GM04504 (cell line): ENCODE data around the gene ZNF225.
"Not testable (repeated sequence)": the region's sequence is repeated elsewhere in the genome, so short reads cannot be mapped to it uniquely, and the experiment has no call there.

Source experiments
- DNase-seq: peaks from one replicate; pipeline ENCODE4 v3.0.0-alpha.2; 2012; ENCODE audit warnings: low read depth

Gene ZNF225

DNA sequence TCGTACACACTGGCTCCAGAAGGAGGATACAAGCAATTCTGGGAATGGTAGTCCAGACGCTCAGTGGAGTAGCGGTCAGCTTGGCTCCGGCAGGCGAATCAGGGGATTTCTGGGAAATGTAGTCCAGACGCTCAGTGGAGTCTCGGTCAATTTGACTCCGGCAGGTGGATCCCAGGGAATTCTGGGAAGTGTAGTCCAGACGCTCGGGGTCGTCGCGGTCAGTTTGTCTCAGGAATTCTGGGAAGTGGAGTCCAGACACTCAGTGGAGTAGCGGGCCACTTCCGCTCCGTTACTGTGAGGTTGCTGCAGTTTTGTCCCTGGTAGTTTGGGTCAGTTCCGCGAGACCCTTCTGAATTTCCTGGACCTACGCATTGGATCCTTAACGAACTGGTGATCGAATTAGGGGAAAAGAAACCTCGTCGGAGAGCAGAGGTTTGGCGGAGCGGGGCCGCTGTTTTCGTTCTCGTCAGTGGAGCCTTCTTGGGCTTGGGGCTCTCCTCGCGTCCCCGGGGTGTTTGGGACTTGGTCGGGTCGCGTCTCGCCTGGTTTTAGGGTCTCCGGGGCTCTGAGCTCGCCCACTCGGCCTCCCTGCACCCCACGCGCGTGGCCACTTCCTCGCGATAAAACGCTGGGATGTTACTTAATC is at the start of gene ZNF225:
ZNF225 (plus strand) TSS at position 262 of the 646 bp plus-strand sequence. CDS start 2,429 bp downstream, outside the sequence.
- peak; percentile 98 for DNase-seq

DNA sequence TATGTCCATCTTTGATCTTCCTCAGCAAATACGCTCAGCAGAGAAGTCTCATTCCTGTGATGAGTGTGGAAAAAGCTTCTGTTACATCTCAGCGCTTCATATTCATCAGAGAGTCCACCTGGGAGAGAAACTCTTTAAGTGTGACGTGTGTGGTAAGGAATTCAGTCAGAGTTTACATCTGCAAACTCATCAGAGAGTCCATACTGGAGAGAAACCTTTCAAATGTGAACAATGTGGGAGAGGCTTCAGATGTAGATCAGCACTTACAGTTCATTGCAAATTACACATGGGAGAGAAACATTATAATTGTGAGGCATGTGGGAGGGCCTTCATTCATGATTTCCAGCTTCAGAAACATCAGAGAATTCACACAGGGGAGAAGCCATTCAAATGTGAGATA is 46.9 kb upstream of the ZNF225 start:
- DNase-seq, result no peak

DNA sequence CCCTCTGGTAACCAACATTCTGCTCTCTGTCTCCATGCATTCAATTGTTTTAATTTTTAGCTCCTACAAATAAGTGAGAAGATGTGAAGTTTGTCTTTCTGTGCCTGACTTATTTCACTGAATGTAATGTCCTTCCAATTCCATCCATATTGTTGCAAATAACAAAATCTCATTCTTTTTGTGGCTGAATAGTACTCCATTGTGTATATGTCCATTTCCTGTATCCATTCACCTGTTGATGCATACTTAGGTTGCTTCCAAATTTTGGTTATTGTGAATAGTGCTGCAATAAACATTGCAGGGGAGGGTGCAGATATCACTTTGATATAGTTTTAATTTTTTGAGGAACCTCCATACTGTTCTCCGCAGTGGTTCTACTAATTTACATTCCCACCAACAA is 43.8 kb upstream of the ZNF225 start:
- DNase-seq, result no peak

DNA sequence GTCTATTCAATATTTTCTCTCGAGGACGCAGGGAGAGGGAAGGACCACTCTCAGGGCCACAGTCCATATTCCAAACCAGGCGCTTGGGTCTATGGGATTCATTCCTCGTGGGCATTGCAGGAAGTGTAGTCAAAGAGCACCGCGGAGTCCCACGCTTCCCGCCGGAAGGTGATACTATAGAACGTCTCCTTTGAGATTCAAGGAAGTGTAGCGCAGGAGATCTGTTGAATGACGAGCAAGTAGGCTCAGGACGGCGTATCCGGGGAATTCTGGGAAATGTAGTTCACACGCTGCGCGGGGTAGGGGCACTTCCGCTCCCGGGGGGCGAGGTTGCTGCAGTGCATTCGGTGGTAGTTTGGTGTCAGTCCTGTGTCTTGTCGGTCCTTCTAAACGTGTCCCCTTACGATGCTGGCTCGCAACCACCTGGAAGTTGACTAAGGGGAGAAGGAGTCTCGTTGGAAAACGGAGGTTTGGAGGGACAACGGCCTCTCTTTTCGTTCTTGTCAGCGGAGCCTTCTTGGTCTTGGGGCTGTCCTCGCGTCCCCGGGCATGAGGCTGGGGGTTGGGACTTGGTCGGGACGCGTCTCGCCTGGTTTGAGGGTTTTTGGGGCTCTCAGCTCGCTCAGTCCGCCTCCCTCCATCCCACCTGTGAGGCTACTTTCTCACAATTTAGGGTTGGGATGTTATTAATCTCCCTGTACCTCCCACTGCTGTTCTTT is 41.2 kb upstream of the ZNF225 start, which contains the start of gene ZNF284:
ZNF284 (plus strand) TSS at position 336 of the 719 bp plus-strand sequence. CDS start 4,231 bp downstream, outside the sequence.
- DNase-seq, result peak; percentile 64

DNA sequence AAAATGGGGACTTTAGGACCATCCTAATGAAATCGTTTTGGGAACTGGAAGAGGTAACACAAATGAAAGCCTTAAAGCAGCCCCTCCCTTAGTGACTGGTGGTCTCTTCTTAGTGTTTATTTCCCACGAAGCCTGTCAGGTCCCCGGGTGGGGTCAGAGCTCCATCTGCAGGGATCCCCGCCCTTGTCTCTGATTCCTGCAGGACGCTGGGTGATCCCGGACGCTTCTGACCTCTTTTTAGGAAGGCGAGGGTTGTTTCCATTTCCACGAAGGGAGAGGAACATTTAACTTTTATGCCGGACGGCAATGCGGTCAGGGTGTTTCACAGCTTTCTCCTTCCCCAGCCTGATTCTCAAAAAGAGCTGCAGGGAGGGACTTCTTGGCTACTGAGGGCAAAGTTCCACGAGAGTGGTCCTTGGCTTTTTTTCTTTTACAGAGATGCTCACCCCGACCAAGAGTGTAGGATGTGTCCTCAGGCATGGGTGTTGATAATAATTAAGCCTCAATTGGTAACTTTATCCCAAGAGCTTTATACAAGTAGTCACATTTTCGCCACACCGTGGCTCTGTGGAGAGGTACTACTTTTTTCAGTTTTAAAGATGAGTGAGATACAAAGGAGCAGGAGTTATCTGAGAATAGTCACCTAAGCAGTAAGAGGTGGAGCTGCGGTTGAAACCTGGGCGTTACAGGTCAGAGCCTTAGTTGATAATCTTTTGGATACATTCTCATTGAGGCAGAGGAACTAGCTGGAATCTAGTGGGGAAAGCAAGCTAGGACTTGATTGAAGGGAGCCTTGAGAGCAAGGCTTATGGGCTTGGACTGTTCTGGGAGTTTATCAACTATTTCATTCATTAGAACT is 40.4 kb upstream of the ZNF225 start:
- DNase-seq, result no peak

DNA sequence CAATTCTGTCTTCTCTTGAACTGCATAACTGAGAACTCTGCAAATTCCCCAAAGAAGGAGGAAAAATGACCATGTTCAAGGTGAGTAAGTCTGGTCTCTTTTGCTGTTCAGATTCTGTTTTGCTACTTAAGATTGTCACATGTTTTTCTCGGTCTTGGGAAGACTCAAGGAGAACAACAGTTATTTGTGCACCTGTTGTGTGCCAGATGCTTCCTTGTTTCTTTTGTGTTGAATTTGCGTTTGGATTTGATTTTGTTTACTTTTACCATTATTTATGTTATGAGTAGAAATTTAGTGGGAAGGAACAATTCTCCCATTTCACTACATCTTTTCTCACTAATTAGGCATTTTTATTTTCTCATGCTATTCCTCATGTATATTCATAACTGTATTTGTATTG is 36.9 kb upstream of the ZNF225 start:
- DNase-seq, result no peak

DNA sequence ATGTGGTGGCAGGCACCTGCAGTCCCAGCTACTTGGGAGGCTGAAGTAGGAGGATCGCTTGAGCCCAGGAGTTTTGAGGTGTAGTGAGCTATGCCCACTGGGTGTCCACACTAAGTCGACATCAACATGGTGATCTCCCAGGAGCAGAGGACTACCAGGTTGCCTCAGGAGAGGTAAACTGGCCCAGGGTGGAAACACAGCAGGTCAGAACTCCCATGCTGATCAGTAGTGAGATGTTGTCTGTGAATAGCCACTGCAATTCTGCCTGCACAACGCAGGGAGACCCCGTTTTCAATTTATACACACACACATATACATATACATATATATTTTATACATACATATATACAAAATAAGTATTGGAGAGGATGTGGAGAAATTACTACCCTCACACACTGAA is 21.1 kb upstream of the ZNF225 start:
- DNase-seq, result no peak

DNA sequence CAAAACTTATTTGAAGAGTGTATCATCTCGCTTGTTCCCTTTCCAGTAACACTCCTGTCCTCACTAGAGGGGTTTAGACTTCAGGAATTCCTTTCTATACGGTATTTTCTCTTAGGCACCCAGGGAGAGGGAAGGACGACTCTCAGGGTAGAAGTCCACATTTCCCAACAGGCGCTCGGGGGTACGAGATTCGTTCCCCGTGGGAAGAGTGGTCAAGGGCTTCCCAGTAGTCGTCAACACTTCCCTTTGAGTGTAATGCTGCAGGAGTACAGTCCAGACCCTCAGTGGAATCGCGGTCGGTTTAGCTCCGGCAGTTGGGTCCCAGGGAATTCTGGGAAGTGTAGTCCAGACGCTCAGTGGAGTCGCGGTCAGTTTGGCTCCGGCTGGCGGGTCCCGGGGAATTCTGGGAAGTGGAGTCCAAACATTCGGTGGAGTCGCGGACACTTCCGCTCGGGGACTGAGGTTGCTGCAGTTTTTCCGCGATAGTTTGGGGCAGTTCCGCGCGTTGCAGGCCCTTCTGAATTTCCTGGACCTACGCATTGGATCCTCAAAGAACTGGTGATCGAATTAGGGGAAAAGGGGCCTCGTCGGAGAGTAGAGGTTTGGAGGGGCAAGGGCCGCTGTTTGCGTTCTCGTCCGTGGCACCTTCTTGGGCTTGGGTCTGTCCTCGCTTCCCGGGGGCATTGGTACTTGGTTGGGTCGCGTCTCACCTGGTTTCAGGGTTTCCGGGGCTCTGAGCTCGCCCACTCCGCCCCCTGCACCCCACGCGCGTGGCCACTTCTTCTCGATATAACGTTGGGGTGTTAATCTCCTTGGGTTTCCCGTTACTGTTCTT is 19.1 kb upstream of the ZNF225 start, which contains the start of gene ZNF224:
ZNF224 (plus strand) TSS at position 431 of the 835 bp plus-strand sequence. CDS start 3,513 bp downstream, outside the sequence.
- peak; percentile 82 for DNase-seq

DNA sequence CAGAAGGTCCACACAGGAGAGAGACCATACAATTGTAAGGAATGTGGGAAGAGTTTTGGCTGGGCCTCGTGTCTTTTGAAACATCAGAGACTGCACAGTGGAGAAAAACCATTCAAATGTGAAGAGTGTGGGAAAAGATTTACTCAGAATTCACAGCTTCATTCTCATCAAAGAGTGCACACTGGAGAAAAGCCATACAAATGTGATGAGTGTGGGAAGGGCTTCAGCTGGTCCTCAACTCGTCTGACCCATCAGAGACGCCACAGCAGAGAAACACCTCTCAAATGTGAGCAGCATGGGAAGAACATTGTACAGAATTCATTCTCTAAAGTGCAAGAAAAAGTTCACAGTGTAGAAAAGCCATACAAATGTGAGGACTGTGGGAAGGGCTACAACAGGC is 5.4 kb upstream of the ZNF225 start:
- DNase-seq, result no peak

DNA sequence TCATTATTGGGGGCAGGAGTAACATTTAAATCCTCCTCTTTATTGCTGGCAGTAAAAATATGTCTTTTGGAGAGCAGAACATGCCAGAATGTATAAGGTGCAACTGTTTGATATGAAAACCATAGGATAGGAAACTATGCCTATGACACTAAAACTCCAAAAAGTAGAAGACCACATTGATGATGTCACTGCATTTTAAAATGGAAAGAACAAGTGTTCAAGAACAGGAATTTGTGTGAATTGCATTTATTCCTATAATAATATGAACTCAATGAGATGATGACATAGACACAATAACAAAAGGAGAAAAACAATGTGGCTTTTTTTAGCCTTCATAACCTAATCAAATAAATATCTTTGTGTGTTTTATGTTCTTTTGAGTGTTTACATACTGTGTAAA is 3.7 kb upstream of the ZNF225 start:
- no peak for DNase-seq

DNA sequence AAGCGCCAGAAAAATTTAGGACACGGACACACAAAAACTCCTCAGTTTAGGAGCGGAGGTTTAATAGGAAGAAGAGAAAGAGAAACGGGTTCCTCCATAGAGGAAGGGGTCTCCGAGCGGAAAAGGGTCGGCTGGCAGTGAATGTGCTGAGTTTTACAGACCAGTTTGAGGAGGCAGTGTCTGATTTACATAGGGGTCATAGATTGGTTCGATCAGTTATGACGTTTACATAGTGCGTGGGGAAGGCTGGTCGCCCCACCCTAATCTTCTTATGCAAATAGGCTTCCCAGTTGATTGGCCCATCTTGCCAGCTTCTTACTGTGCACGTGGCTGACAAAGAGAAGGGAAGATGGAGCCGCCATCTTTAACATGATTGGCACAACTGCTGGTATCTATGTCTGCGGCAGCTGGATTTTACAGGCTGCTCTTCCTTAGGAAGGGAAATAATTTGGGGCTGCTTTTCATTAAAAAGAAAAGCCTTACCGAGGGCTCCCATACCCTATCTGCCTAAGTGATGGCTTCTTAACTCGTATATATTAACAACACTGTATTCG is 1.2 kb upstream of the ZNF225 start:
- DNase-seq, result no peak

DNA sequence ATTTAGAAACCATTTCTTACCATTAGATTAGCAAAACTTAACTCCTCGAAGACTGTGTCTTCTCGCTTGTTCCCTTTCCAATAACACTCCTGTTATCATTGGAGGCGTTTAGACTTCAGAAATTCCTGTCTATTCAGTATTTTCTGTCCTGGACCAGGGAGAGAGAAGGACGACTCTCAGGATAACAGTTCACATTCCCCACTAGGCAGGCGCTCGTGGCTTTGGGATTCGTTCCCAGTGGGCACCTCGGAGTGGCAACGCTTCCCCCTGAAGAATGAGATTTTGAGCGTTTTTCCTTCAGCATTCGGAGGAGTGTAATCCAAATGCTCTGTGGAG is 429 bp upstream of the ZNF225 start:
- no peak for DNase-seq

DNA sequence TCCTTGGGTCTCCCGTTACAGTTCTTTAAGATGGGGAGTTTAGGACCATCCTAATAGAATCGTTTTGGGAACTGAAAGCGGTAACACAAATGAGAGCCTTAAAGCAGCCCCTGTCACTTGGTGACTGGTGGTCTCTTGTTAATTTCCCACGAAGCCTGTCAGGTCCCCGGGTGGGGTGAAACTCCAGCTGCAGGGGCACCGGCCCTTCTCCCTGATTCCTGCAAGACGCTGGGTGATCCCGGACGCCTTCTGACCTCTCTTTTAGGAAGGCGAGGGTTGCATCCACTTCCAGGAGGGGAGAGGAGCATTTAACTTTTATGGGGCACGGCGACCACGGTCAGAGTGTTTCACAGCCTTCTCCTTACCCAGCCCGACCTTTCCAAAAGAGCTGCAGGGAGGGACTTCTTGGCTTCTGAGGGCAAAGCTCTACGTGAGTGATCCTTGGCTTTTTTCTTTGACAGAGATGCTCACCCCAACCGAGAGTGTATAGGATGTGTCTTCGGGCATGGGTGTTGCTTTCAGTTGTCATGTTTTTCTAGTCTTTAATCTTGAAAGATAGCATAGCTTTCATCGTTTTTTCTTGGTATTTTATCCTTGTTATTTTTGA is 688 bp downstream of the ZNF225 start:
- DNase-seq, result no peak

DNA sequence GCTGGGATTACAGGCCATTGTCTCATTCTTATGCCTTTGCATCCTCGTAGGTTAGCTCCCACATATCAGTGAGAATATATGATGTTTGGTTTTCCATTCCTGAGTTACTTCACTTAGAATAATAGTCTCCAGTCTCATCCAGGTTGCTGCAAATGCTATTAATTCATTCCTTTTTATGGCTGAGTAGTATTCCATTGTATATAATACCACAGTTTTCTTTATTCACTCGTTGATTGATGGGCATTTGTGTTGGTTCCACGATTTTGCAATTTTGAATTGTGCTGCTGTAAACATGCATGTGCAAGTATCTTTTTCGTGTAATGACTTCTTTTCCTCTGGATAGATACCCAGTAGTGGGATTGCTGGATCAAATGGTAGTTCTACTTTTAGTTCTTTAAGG is 8.0 kb downstream of the ZNF225 start:
- DNase-seq, result not testable (repeated sequence)

DNA sequence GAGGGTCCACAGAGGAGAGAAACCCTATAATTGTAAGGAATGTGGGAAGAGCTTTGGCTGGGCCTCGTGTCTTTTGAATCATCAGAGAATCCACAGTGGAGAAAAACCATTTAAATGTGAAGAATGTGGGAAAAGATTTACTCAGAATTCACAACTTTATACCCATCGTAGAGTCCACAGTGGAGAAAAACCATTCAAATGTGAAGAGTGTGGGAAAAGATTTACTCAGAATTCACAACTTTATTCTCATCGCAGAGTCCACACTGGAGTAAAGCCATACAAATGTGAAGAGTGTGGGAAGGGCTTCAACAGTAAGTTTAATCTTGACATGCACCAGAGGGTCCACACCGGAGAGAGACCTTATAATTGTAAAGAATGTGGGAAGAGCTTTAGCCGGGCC is 18.8 kb downstream of the ZNF225 start:
- no peak for DNase-seq

DNA sequence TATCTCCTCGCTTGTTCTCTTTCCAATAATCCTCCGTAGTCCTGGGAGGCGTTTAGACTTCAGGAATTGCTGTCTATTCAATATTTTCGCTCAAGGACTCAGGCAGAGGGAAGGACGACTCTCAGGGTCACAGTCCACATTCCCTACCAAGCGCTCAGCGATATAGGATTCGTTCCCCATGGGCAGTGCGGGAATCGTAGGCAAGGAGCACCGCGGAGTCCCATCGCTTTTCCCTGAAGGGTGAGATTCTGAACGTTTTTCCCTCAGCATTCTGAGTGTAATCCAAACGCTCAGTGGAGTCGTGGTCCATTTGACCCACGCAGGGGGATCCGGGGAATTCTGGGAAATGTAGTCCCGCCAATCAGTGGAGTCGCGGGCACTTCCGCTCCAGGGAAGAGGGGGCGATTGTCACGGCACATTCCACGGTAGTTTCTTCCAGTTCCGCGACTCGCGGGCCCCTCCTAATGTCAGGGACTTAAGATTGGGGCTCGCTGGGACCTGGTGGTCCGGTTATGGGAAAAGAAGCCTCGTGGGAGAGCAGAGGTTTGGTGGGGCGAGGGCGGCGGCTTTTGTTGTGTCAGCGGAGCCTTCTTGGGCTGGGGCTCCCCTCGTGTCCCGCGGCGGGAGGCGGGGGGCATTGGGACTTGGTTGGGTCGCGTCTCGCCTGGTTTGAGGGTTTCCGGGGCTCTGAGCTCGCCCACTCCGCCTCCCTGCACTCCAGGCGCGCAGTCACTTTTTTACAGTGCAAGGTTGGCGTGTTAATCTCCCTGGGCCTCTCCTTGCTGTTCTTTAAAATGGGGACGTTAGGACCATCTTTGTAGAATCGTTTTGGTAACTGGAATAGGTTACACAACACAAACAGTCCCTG is 28.2 kb downstream of the ZNF225 start, which contains the start of gene ZNF234:
ZNF234 (plus strand) TSS at position 364 of the 868 bp plus-strand sequence. CDS start 3,079 bp downstream, outside the sequence.
- DNase-seq, result peak; percentile 60

DNA sequence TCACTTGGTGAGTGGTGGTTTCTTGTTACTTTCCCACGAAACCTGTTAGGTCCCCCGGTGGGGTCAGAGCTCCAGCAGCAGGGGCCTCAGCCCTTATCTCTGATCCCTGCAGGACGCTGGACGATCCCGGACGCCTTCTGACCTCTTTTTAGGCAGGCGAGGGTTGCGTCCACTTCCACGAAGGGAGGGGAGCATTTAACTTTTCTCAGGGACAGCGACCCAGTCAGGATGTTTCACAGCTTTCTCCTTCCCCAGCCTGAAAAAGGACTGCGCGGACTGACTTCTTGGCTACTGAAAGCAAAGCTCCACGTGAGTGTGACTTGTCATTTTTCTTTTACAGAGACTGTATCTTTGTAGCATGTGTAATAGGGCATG is 28.8 kb downstream of the ZNF225 start:
- no peak for DNase-seq

DNA sequence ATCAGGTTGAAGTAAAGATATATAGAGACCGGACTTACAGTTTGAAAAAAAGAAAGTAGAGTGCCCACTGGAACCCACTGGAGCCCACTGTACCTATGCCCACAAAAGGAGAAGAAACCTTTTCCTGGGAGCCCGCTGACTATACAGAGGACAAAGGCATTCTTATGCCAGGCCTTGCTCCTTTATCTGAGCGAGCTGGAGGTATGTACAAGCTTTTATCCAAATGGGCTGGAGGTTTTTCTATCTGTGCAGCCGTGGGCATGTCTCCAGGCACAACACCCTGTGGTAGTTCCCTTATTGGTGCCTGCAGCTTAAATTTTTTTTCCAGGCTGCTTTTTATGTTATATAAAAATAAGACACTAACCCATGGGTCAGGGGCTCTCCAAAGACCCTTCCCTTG is 36.6 kb downstream of the ZNF225 start:
- DNase-seq, result no peak

DNA sequence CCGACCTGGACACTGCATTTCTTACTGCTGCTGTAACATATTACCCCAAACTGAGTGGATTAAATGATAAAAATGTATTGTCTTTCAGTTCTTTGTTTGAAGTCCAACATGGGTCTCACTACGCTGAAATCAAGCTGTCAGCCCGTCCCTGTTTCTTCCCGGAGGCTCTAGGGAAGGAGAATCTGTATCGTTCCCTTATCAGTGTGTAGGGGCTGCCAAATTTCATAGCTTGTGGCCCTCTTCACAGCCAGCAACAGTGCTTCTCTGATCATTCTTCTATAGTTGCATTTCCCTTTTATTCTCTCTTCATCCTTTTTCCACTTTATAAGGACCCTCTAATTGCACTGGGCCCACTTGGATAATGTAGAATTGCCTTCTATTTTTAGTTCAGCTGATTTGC is 38.3 kb downstream of the ZNF225 start:
- DNase-seq, result no peak

DNA sequence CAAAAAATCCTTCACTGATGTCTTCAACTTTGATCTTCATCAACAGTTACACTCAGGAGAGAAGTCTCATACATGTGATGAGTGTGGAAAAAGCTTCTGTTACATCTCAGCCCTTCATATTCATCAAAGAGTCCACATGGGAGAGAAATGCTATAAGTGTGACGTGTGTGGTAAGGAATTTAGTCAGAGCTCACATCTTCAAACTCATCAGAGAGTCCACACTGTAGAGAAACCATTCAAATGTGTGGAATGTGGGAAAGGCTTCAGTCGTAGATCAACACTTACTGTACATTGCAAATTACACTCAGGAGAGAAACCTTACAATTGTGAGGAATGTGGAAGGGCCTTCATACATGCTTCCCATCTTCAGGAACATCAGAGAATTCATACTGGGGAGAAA is 43.3 kb downstream of the ZNF225 start:
- no peak for DNase-seq
